ENCODE data around the gene ZNF804B. TPM values are rescaled to one million over a fixed set of nuclear protein-coding genes. Genes with fewer than 3 reads are reported as not detected.

ZNF804B gene
- total and polyA plus RNA-seq, 9 of the 15 experiments (the other 6 are each of a cell fraction or from before 2014, with no cell fraction given): 0.04 to 0.22 (median 0.09) TPM; not detected in 6

DNA sequence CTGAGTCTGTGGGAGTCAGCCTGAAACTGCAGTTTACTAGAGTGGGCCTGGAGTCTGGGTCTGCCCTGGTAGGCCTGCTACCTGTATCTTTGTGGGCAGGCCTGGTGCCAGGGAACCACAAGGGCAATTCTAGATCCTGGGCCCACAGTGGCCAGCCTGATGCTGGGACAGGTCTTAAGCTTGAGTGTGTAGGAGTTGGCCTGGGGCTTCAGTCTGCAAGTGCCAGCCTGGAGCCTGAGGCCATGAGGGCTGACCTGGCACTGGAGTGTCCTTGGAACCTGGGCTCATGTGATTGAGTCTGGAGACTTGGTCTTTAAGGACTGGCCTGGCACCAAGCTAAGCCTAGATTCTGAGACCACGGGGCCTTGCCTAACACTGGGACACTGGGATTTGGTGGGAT is 281.7 kb downstream of the ZNF804B start (continued):
- TF ChIP-seq, protein P1, sequence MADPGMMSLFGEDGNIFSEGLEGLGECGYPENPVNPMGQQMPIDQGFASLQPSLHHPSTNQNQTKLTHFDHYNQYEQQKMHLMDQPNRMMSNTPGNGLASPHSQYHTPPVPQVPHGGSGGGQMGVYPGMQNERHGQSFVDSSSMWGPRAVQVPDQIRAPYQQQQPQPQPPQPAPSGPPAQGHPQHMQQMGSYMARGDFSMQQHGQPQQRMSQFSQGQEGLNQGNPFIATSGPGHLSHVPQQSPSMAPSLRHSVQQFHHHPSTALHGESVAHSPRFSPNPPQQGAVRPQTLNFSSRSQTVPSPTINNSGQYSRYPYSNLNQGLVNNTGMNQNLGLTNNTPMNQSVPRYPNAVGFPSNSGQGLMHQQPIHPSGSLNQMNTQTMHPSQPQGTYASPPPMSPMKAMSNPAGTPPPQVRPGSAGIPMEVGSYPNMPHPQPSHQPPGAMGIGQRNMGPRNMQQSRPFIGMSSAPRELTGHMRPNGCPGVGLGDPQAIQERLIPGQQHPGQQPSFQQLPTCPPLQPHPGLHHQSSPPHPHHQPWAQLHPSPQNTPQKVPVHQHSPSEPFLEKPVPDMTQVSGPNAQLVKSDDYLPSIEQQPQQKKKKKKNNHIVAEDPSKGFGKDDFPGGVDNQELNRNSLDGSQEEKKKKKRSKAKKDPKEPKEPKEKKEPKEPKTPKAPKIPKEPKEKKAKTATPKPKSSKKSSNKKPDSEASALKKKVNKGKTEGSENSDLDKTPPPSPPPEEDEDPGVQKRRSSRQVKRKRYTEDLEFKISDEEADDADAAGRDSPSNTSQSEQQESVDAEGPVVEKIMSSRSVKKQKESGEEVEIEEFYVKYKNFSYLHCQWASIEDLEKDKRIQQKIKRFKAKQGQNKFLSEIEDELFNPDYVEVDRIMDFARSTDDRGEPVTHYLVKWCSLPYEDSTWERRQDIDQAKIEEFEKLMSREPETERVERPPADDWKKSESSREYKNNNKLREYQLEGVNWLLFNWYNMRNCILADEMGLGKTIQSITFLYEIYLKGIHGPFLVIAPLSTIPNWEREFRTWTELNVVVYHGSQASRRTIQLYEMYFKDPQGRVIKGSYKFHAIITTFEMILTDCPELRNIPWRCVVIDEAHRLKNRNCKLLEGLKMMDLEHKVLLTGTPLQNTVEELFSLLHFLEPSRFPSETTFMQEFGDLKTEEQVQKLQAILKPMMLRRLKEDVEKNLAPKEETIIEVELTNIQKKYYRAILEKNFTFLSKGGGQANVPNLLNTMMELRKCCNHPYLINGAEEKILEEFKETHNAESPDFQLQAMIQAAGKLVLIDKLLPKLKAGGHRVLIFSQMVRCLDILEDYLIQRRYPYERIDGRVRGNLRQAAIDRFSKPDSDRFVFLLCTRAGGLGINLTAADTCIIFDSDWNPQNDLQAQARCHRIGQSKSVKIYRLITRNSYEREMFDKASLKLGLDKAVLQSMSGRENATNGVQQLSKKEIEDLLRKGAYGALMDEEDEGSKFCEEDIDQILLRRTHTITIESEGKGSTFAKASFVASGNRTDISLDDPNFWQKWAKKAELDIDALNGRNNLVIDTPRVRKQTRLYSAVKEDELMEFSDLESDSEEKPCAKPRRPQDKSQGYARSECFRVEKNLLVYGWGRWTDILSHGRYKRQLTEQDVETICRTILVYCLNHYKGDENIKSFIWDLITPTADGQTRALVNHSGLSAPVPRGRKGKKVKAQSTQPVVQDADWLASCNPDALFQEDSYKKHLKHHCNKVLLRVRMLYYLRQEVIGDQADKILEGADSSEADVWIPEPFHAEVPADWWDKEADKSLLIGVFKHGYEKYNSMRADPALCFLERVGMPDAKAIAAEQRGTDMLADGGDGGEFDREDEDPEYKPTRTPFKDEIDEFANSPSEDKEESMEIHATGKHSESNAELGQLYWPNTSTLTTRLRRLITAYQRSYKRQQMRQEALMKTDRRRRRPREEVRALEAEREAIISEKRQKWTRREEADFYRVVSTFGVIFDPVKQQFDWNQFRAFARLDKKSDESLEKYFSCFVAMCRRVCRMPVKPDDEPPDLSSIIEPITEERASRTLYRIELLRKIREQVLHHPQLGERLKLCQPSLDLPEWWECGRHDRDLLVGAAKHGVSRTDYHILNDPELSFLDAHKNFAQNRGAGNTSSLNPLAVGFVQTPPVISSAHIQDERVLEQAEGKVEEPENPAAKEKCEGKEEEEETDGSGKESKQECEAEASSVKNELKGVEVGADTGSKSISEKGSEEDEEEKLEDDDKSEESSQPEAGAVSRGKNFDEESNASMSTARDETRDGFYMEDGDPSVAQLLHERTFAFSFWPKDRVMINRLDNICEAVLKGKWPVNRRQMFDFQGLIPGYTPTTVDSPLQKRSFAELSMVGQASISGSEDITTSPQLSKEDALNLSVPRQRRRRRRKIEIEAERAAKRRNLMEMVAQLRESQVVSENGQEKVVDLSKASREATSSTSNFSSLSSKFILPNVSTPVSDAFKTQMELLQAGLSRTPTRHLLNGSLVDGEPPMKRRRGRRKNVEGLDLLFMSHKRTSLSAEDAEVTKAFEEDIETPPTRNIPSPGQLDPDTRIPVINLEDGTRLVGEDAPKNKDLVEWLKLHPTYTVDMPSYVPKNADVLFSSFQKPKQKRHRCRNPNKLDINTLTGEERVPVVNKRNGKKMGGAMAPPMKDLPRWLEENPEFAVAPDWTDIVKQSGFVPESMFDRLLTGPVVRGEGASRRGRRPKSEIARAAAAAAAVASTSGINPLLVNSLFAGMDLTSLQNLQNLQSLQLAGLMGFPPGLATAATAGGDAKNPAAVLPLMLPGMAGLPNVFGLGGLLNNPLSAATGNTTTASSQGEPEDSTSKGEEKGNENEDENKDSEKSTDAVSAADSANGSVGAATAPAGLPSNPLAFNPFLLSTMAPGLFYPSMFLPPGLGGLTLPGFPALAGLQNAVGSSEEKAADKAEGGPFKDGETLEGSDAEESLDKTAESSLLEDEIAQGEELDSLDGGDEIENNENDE (IDR thresholded peaks at IDR 0.05; ENCODE audit: low read depth, low read length): no peak
- TF ChIP-seq, protein P2, sequence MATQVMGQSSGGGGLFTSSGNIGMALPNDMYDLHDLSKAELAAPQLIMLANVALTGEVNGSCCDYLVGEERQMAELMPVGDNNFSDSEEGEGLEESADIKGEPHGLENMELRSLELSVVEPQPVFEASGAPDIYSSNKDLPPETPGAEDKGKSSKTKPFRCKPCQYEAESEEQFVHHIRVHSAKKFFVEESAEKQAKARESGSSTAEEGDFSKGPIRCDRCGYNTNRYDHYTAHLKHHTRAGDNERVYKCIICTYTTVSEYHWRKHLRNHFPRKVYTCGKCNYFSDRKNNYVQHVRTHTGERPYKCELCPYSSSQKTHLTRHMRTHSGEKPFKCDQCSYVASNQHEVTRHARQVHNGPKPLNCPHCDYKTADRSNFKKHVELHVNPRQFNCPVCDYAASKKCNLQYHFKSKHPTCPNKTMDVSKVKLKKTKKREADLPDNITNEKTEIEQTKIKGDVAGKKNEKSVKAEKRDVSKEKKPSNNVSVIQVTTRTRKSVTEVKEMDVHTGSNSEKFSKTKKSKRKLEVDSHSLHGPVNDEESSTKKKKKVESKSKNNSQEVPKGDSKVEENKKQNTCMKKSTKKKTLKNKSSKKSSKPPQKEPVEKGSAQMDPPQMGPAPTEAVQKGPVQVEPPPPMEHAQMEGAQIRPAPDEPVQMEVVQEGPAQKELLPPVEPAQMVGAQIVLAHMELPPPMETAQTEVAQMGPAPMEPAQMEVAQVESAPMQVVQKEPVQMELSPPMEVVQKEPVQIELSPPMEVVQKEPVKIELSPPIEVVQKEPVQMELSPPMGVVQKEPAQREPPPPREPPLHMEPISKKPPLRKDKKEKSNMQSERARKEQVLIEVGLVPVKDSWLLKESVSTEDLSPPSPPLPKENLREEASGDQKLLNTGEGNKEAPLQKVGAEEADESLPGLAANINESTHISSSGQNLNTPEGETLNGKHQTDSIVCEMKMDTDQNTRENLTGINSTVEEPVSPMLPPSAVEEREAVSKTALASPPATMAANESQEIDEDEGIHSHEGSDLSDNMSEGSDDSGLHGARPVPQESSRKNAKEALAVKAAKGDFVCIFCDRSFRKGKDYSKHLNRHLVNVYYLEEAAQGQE (IDR thresholded peaks at IDR 0.05; ENCODE audit: borderline replicate concordance): no peak
- TF ChIP-seq, protein P2 (CRISPR knock-in tag; IDR thresholded peaks at IDR 0.05; ENCODE audit: low read depth): no peak
- TF ChIP-seq LCOR (CRISPR knock-in tag; IDR thresholded peaks at IDR 0.05): no peak

Data from K562 (cell line).